Large intestine (tissue), 3 donors: ENCODE data around the gene AXIN1. TPM values are rescaled to one million over a fixed set of nuclear protein-coding genes. Genes with fewer than 3 reads are reported as not detected.

ENCODE experiments used
- DNase-seq, 2 donors: peaks; one replicate each; pipeline versions ENCODE4 v3.0.0 to v3.0.0-alpha.2; 2013
- H3K27ac ChIP-seq: one replicate; pipeline ENCODE4 v1.5.1; 2013; ENCODE audit warnings: low read length
- H3K27me3 ChIP-seq: 2 replicates; pipeline ENCODE4 v1.6.1; 2013; ENCODE audit warnings: low read length; ENCODE audit not compliant: control insufficient read depth, insufficient read depth
- H3K36me3 ChIP-seq: 2 replicates; pipeline ENCODE4 v1.6.1; 2013; ENCODE audit warnings: low read length; ENCODE audit not compliant: control insufficient read depth, insufficient read depth
- H3K4me1 ChIP-seq: one replicate; pipeline ENCODE4 v1.6.1; 2013; ENCODE audit warnings: low read length; ENCODE audit not compliant: control insufficient read depth, insufficient read depth
- H3K4me3 ChIP-seq: one replicate; pipeline ENCODE4 v1.5.1; 2013; ENCODE audit warnings: low read length
- H3K9me3 ChIP-seq: one replicate; pipeline ENCODE4 v1.6.1; 2013; ENCODE audit warnings: mild to moderate bottlenecking, low read depth, low read length, moderate library complexity; ENCODE audit not compliant: control insufficient read depth
- WGBS: methylation state at CpG from one replicate; pipeline ENCODE4 v1.1.5; 2013; ENCODE audit warnings: low lambda C conversion rate; ENCODE audit not compliant: insufficient coverage; 5-methylcytosine and 5-hydroxymethylcytosine counted together
- polyA plus RNA-seq: library from polyadenylated mRNA; unstranded; fragments of 120-200 nt; gene quantifications from one replicate; pipeline ENCODE4 v1.2.1, GENCODE V29; 2013

The AXIN1 gene
- polyA plus RNA-seq, 1 donor: 29.8 TPM

GRCh38 chr16:374616-374926, 22.0 kb upstream of the AXIN1 start:
- DNase-seq: no peak
- WGBS: no CpG with 5 or more reads among the region's 9 CpGs
- no peak overlapping the region for H3K27ac ChIP-seq
- no peak overlapping the region for H3K4me3 ChIP-seq
- peaks cover 3% of the 10 kb centered on the region for H3K9me3 ChIP-seq
- H3K36me3 ChIP-seq: peaks cover 54% of the 10 kb centered on the region
- H3K4me1 ChIP-seq: peaks cover 16% of the 10 kb centered on the region
- no peaks in the 10 kb centered on the region for H3K27me3 ChIP-seq

GRCh38 chr16:373848-374615, 21.5 kb upstream of the AXIN1 start:
- Histone ChIP-seq H3K27me3 (no peaks in the 10 kb centered on the region), H3K27ac (no peak overlapping the region), H3K4me3 (no peak overlapping the region), H3K9me3 (peaks cover 3% of the 10 kb centered on the region), H3K4me1 (peaks cover 17% of the 10 kb centered on the region), H3K36me3 (peaks cover 54% of the 10 kb centered on the region)
- no peak for DNase-seq
- no CpG with 5 or more reads among the region's 44 CpGs for WGBS

GRCh38 chr16:373020-373598, 20.6 kb upstream of the AXIN1 start:
- WGBS: 100% methylated on average over 3 of the region's 5 CpGs
- H3K36me3 ChIP-seq: peaks cover 63% of the 10 kb centered on the region
- H3K27me3 ChIP-seq: no peaks in the 10 kb centered on the region

GRCh38 chr16:372302-372983, 19.9 kb upstream of the AXIN1 start:
- no peak for DNase-seq
- peaks cover 70% of the 10 kb centered on the region for H3K36me3 ChIP-seq

More at GRCh38 chr16:373020-373598, 20.6 kb upstream of the AXIN1 start:
- H3K4me1 ChIP-seq: peaks cover 12% of the 10 kb centered on the region
- H3K4me3 ChIP-seq: no peak overlapping the region
- H3K27ac ChIP-seq: no peak overlapping the region
- peaks cover 3% of the 10 kb centered on the region for H3K9me3 ChIP-seq
- no peak for DNase-seq

GRCh38 chr16:371515-372301, 19.2 kb upstream of the AXIN1 start:
- no CpG with 5 or more reads among the region's 31 CpGs for WGBS
- no peak for DNase-seq
- peaks cover 69% of the 10 kb centered on the region for H3K36me3 ChIP-seq

More at GRCh38 chr16:372302-372983, 19.9 kb upstream of the AXIN1 start:
- Histone ChIP-seq H3K9me3 (peaks cover 3% of the 10 kb centered on the region), H3K27ac (no peak overlapping the region), H3K4me1 (peaks cover 12% of the 10 kb centered on the region), H3K4me3 (no peak overlapping the region), H3K27me3 (no peaks in the 10 kb centered on the region)
- no CpG with 5 or more reads among the region's 19 CpGs for WGBS

GRCh38 chr16:370979-371514, 18.5 kb upstream of the AXIN1 start:
- Histone ChIP-seq H3K4me3 (no peak overlapping the region), H3K27ac (no peak overlapping the region), H3K9me3 (no peaks in the 10 kb centered on the region), H3K36me3 (peaks cover 66% of the 10 kb centered on the region), H3K27me3 (no peaks in the 10 kb centered on the region), H3K4me1 (peaks cover 12% of the 10 kb centered on the region)
- WGBS: no CpG with 5 or more reads among the region's 10 CpGs
- no peak for DNase-seq

More at GRCh38 chr16:371515-372301, 19.2 kb upstream of the AXIN1 start:
- no peak overlapping the region for H3K4me3 ChIP-seq
- H3K9me3 ChIP-seq: no peaks in the 10 kb centered on the region
- H3K27ac ChIP-seq: no peak overlapping the region
- H3K4me1 ChIP-seq: peaks cover 12% of the 10 kb centered on the region
- no peaks in the 10 kb centered on the region for H3K27me3 ChIP-seq

GRCh38 chr16:370443-370842, 17.9 kb upstream of the AXIN1 start, which contains the start of gene MRPL28:
TSS of gene MRPL28 (minus strand) at chr16:370538. CDS start at chr16:370218, 320 bp downstream.
- Histone ChIP-seq H3K27ac (no peak within 1 kb of the TSS), H3K9me3 (no peaks in the 10 kb centered on the region), H3K4me1 (peaks cover 12% of the 10 kb centered on the region), H3K4me3 (peak within 1 kb of the TSS; percentile 16), H3K27me3 (no peaks in the 10 kb centered on the region), H3K36me3 (peaks cover 62% of the 10 kb centered on the region)
- WGBS: 0% methylated on average over 1 of the region's 30 CpGs
- DNase-seq: peak; percentile 94 to 95

GRCh38 chr16:369866-370436, 17.4 kb upstream of the AXIN1 start:
- Histone ChIP-seq H3K36me3 (peaks cover 58% of the 10 kb centered on the region), H3K9me3 (no peaks in the 10 kb centered on the region), H3K4me3 (peak overlapping the region; percentile 16), H3K4me1 (peaks cover 12% of the 10 kb centered on the region), H3K27me3 (no peaks in the 10 kb centered on the region), H3K27ac (no peak overlapping the region)
- DNase-seq: peak in 1 of 2 donors; percentile 27
- no CpG with 5 or more reads among the region's 44 CpGs for WGBS

GRCh38 chr16:369275-369865, 16.8 kb upstream of the AXIN1 start:
- Histone ChIP-seq H3K36me3 (peaks cover 52% of the 10 kb centered on the region), H3K4me3 (peak overlapping the region; percentile 16), H3K27me3 (peaks cover 6% of the 10 kb centered on the region), H3K27ac (no peak overlapping the region), H3K4me1 (peaks cover 15% of the 10 kb centered on the region), H3K9me3 (no peaks in the 10 kb centered on the region)
- DNase-seq: no peak
- 60% methylated on average over 1 of the region's 20 CpGs for WGBS
